KMS-11 (cell line): ENCODE measurements around the gene ZNF195.
"Not testable (repeated sequence)": the region's sequence is repeated elsewhere in the genome, so short reads cannot be mapped to it uniquely, and the experiment has no call there.

Source experiments
- H2AFZ ChIP-seq: fragments of 200-600 bp; sonication (generic); 2 replicates; pipeline ENCODE4 v1.6.1; 2016; ENCODE audit warnings: antibody characterized with exemption, mixed run types, low read depth
- H3K27ac ChIP-seq: fragments of 200-600 bp; sonication (generic); 2 replicates; pipeline ENCODE4 v1.6.1; 2016; ENCODE audit warnings: mild to moderate bottlenecking, mixed run types
- H3K27me3 ChIP-seq: fragments of 200-600 bp; sonication (generic); 2 replicates; pipeline ENCODE4 v1.6.1; 2017; ENCODE audit warnings: mild to moderate bottlenecking, low read depth, mixed run types, moderate library complexity; ENCODE audit not compliant: insufficient read depth
- H3K36me3 ChIP-seq: fragments of 200-600 bp; sonication (generic); 2 replicates; pipeline ENCODE4 v1.6.1; 2017; ENCODE audit warnings: mild to moderate bottlenecking, mixed run types; ENCODE audit not compliant: insufficient read depth
- H3K4me1 ChIP-seq: fragments of 200-600 bp; sonication (generic); 2 replicates; pipeline ENCODE4 v1.6.1; 2016; ENCODE audit warnings: mild to moderate bottlenecking, low read depth, mixed run types; ENCODE audit not compliant: poor library complexity, severe bottlenecking
- H3K4me2 ChIP-seq: fragments of 200-600 bp; sonication (generic); 2 replicates; pipeline ENCODE4 v1.7.0; 2016; ENCODE audit warnings: mild to moderate bottlenecking, mixed run types
- H3K4me3 ChIP-seq: fragments of 200-600 bp; sonication (generic); IDR thresholded peaks from 2 replicates; pipeline ENCODE4 v1.6.1; 2017; ENCODE audit warnings: low read depth, low read length, mixed read lengths; ENCODE audit not compliant: insufficient read depth
- H3K79me2 ChIP-seq: fragments of 200-600 bp; sonication (generic); 2 replicates; pipeline ENCODE4 v1.6.1; 2016; ENCODE audit warnings: low read depth, mixed run types; ENCODE audit not compliant: insufficient read depth
- H3K9ac ChIP-seq: fragments of 200-600 bp; sonication (generic); 2 replicates; pipeline ENCODE4 v1.6.1; 2016; ENCODE audit warnings: mild to moderate bottlenecking, mixed run types
- H4K20me1 ChIP-seq: fragments of 200-600 bp; sonication (generic); 2 replicates; pipeline ENCODE4 v1.6.1; 2016; ENCODE audit warnings: mild to moderate bottlenecking, mixed run types; ENCODE audit not compliant: insufficient read depth
- CTCF ChIP-seq: fragments of 200-600 bp; sonication (generic); conservative IDR thresholded peaks from 2 replicates; pipeline ENCODE4 v1.6.1; 2017; ENCODE audit warnings: low read depth, mild to moderate bottlenecking, antibody characterized with exemption, low read length, moderate library complexity, mixed read lengths

ZNF195 gene

GRCh38 chr11:3378426-3379423 is at the start of gene ZNF195:
TSS of gene ZNF195 (minus strand) at chr11:3379146. CDS start at chr11:3379040, 106 bp downstream.
- Histone ChIP-seq H3K4me2 (peak within 1 kb of the TSS; percentile 46), H3K4me3 (peak within 1 kb of the TSS; percentile 32), H3K36me3 (peaks cover 11% of the 10 kb centered on the region; the same call in 1 of the 2 replicates), H3K79me2 (peaks cover 51% of the 10 kb centered on the region), H2AFZ (peak within 1 kb of the TSS; percentile 86), H3K27me3 (no peaks in the 10 kb centered on the region), H3K4me1 (peaks cover 19% of the 10 kb centered on the region), H3K27ac (peak within 1 kb of the TSS; percentile 82), H4K20me1 (no peaks in the 10 kb centered on the region), H3K9ac (peak within 1 kb of the TSS; percentile 97)
- TF ChIP-seq CTCF = no peak

GRCh38 chr11:3428076-3428475 is 49.1 kb upstream of the ZNF195 start:
- not testable (repeated sequence) for H3K9ac ChIP-seq, H4K20me1 ChIP-seq, H3K27me3 ChIP-seq, H3K4me1 ChIP-seq, H3K4me2 ChIP-seq, H3K79me2 ChIP-seq, H3K27ac ChIP-seq, H3K36me3 ChIP-seq, H3K4me3 ChIP-seq, H2AFZ ChIP-seq

- not testable (repeated sequence) for H3K27me3 ChIP-seq, H2AFZ ChIP-seq, H3K4me1 ChIP-seq, H3K27ac ChIP-seq, H3K9ac ChIP-seq, H4K20me1 ChIP-seq, H3K79me2 ChIP-seq, H3K4me3 ChIP-seq, H3K36me3 ChIP-seq, H3K4me2 ChIP-seq
Measured at GRCh38 chr11:3426541-3426940, 47.6 kb upstream of the ZNF195 start.

GRCh38 chr11:3423928-3424327 is 45.0 kb upstream of the ZNF195 start:
- not testable (repeated sequence) for H2AFZ ChIP-seq, H3K36me3 ChIP-seq, H3K27ac ChIP-seq, H3K4me1 ChIP-seq, H3K27me3 ChIP-seq, H3K4me2 ChIP-seq, H4K20me1 ChIP-seq, H3K79me2 ChIP-seq, H3K9ac ChIP-seq, H3K4me3 ChIP-seq

- H4K20me1 ChIP-seq, H3K4me3 ChIP-seq, H3K27me3 ChIP-seq, H3K4me1 ChIP-seq, H3K9ac ChIP-seq, H3K27ac ChIP-seq, H3K36me3 ChIP-seq, H3K79me2 ChIP-seq: not testable (repeated sequence)
- Histone ChIP-seq H2AFZ (peak overlapping the region; percentile 57; the same call in 1 of the 2 replicates), H3K4me2 (peak overlapping the region; percentile 63)
Measured at GRCh38 chr11:3423138-3423731, 44.3 kb upstream of the ZNF195 start.

GRCh38 chr11:3422380-3423137 is 43.6 kb upstream of the ZNF195 start:
- not testable (repeated sequence) for H4K20me1 ChIP-seq, H3K79me2 ChIP-seq, H3K36me3 ChIP-seq, H3K27ac ChIP-seq, H3K4me1 ChIP-seq, H3K4me3 ChIP-seq, H3K27me3 ChIP-seq
- peak overlapping the region; percentile 44; the same call in 1 of the 2 replicates for H3K9ac ChIP-seq
- H3K4me2 ChIP-seq = peak overlapping the region; percentile 29; the same call in 1 of the 2 replicates
- H2AFZ ChIP-seq = peak overlapping the region; percentile 84

GRCh38 chr11:3421608-3422379 is 42.8 kb upstream of the ZNF195 start:
- not testable (repeated sequence) for H3K27me3 ChIP-seq, H3K36me3 ChIP-seq, H4K20me1 ChIP-seq, H3K4me1 ChIP-seq, H3K27ac ChIP-seq, H3K79me2 ChIP-seq, H3K4me3 ChIP-seq
- H2AFZ ChIP-seq = peak overlapping the region; percentile 84
- H3K9ac ChIP-seq = peak overlapping the region; percentile 44; the same call in 1 of the 2 replicates
- H3K4me2 ChIP-seq = peak overlapping the region; percentile 29

GRCh38 chr11:3420281-3421042 is 41.5 kb upstream of the ZNF195 start:
- H2AFZ ChIP-seq, H3K36me3 ChIP-seq, H3K4me1 ChIP-seq, H3K27ac ChIP-seq, H3K79me2 ChIP-seq, H3K4me3 ChIP-seq, H4K20me1 ChIP-seq, H3K4me2 ChIP-seq, H3K9ac ChIP-seq, H3K27me3 ChIP-seq: not testable (repeated sequence)
